Caco-2 (cell line): ENCODE measurements around the gene HYAL4. TPM values are rescaled to one million over a fixed set of nuclear protein-coding genes. Genes with fewer than 3 reads are reported as not detected.
"Not testable (repeated sequence)": the region's sequence is repeated elsewhere in the genome, so short reads cannot be mapped to it uniquely, and the experiment has no call there.

Experiments
- BruUV-seq: library from RNA; stranded (reverse); fragments of 400-500 nt; replicated peaks from 2 replicates; lab custom pipeline; 2021; lab: Mats Ljungman, UMichigan
- CTCF ChIA-PET: fragments of 300-600 bp; sonication (Branson Sonifier 250); formaldehyde crosslinking; loops from one replicate; lab custom pipeline; 2022; ENCODE audit warnings: antibody characterized with exemption; lab: Charles Lee
- POLR2A ChIA-PET: fragments of 300-600 bp; sonication (Branson Sonifier 250); formaldehyde crosslinking; loops from one replicate; lab custom pipeline; 2022; ENCODE audit warnings: antibody characterized with exemption; lab: Charles Lee
- DNase-seq, 2 experiments: peaks; one replicate each; pipeline versions ENCODE4 v3.0.0 to v3.0.0-alpha.2; 2020 to 2022
- H3K27me3 ChIP-seq: replicated peaks from 2 replicates; pipeline ENCODE4 v1.6.0; 2011; ENCODE audit warnings: low read length; ENCODE audit not compliant: control insufficient read depth, insufficient read depth
- H3K36me3 ChIP-seq: 2 replicates; pipeline ENCODE4 v1.5.1; 2011; ENCODE audit warnings: low read length; ENCODE audit not compliant: control insufficient read depth, insufficient read depth
- H3K4me1 ChIP-seq: fragments of 250-450 bp; sonication (Bioruptor Pico); 2 replicates; pipeline ENCODE4 v1.5.1; 2020; ENCODE audit warnings: mild to moderate bottlenecking
- H3K4me3 ChIP-seq: 2 replicates; pipeline ENCODE4 v1.5.1; 2011; ENCODE audit warnings: low read depth, mild to moderate bottlenecking, control low read depth, low read length
- H3K9me3 ChIP-seq: fragments of 250-450 bp; sonication (Bioruptor Pico); 2 replicates; pipeline ENCODE4 v1.5.1; 2020; ENCODE audit warnings: mild to moderate bottlenecking, moderate library complexity
- H3K27ac Mint-ChIP-seq: one replicate; pipeline ENCODE4 v1.8.0; 2022; ENCODE audit warnings: mixed read lengths; ENCODE audit not compliant: unreplicated experiment
- H3K27me3 Mint-ChIP-seq: one replicate; pipeline ENCODE4 v1.8.0; 2022; ENCODE audit warnings: mixed read lengths; ENCODE audit not compliant: insufficient read depth, unreplicated experiment
- H3K36me3 Mint-ChIP-seq: one replicate; pipeline ENCODE4 v1.8.0; 2022; ENCODE audit warnings: mild to moderate bottlenecking, mixed read lengths; ENCODE audit not compliant: insufficient read depth, unreplicated experiment
- H3K4me1 Mint-ChIP-seq: one replicate; pipeline ENCODE4 v1.8.0; 2022; ENCODE audit warnings: low read depth, mixed read lengths; ENCODE audit not compliant: unreplicated experiment
- H3K4me3 Mint-ChIP-seq: one replicate; pipeline ENCODE4 v1.8.0; 2022; ENCODE audit warnings: mild to moderate bottlenecking, moderate library complexity, mixed read lengths; ENCODE audit not compliant: unreplicated experiment
- H3K9me3 Mint-ChIP-seq: one replicate; pipeline ENCODE4 v1.8.0; 2022; ENCODE audit warnings: mixed read lengths; ENCODE audit not compliant: unreplicated experiment
- intact Hi-C: fragments of 100-400 bp; cut with micrococcal nuclease; formaldehyde crosslinking; loops from one replicate; pipeline ENCODE4 v1.10.0; 2022; ENCODE audit not compliant: unreplicated experiment
- total RNA-seq: library from RNA; stranded (reverse); gene quantifications from 2 replicates; pipeline ENCODE4 v1.2.3, GENCODE V29; 2022
- TF ChIP-seq, protein P1 (sequence below), 2 experiments: fragments of 200-600 bp in 1 of 2; IDR thresholded peaks; 1 replicate in 1 of 2; 2 replicates in 1 of 2; pipeline versions ENCODE4 v1.5.1 to v1.8.0; 2011 to 2022; ENCODE audit warnings: antibody characterized with exemption in 1 of 2, control low read depth in 1 of 2, inconsistent platforms in 1 of 2, low read depth in 1 of 2, low read length in 1 of 2, mild to moderate bottlenecking in 1 of 2, moderate library complexity in 1 of 2; ENCODE audit not compliant: insufficient read depth in 1 of 2, severe bottlenecking in 1 of 2, unreplicated experiment in 1 of 2

Gene HYAL4
- total RNA-seq, 1 experiment from 2014 or later: 0.68 TPM

DNA sequence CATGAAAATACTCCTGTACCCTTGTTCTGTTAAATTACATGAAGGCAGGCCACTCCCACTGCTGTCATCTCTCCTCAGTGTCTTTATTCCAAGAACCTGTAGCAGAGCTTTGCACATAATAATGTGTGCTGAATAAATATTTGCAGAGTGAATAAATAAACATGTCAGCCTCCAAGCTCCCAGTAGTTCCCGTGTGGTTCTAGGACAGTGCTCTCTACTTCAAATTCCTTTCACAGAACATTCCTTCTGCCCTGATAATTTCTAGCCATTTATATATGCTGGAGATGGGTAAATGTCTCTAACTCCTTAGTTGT lies 20.3 kb upstream of the HYAL4 start:
- CTCF ChIA-PET: interaction anchor here (0.8 kb wide), 1 partner anchor 26 kb away, joined by 6 read pairs; no protein-coding TSS in a partner anchor
- no TSS peak for BruUV-seq
- Mint-ChIP-seq H3K36me3 (no peaks in the 10 kb centered on the region), H3K9me3 (no peaks in the 10 kb centered on the region), H3K4me3 (peak overlapping the region; percentile 12), H3K27me3 (no peaks in the 10 kb centered on the region), H3K27ac (peak overlapping the region; percentile 41), H3K4me1 (peaks cover 14% of the 10 kb centered on the region)
- Histone ChIP-seq H3K4me3 (no peak overlapping the region), H3K36me3 (no peaks in the 10 kb centered on the region), H3K4me1 (peaks cover 10% of the 10 kb centered on the region), H3K27me3 (no peaks in the 10 kb centered on the region), H3K9me3 (no peaks in the 10 kb centered on the region)
- DNase-seq: peak; percentile 44 to 45
- POLR2A ChIA-PET: interaction anchor here (0.6 kb wide), 2 partner anchors 76 to 87 kb away, joined by 3 read pairs; partner anchors contain the start of gene WASL
- TF ChIP-seq, protein P1, sequence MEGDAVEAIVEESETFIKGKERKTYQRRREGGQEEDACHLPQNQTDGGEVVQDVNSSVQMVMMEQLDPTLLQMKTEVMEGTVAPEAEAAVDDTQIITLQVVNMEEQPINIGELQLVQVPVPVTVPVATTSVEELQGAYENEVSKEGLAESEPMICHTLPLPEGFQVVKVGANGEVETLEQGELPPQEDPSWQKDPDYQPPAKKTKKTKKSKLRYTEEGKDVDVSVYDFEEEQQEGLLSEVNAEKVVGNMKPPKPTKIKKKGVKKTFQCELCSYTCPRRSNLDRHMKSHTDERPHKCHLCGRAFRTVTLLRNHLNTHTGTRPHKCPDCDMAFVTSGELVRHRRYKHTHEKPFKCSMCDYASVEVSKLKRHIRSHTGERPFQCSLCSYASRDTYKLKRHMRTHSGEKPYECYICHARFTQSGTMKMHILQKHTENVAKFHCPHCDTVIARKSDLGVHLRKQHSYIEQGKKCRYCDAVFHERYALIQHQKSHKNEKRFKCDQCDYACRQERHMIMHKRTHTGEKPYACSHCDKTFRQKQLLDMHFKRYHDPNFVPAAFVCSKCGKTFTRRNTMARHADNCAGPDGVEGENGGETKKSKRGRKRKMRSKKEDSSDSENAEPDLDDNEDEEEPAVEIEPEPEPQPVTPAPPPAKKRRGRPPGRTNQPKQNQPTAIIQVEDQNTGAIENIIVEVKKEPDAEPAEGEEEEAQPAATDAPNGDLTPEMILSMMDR (IDR thresholded peaks at IDR 0.05; ENCODE audit: insufficient read depth in 1 of 2, low read depth in 1 of 2, low read length in 1 of 2, severe bottlenecking in 1 of 2, unreplicated experiment in 1 of 2): no peak
- intact Hi-C loops: loop anchor here (1.0 kb wide), 1 partner anchor 26 kb away; no protein-coding TSS in a partner anchor

GRCh38 chr7:123828805-123829204 lies 16.2 kb upstream of the HYAL4 start:
- no peaks in the 10 kb centered on the region for H3K9me3 ChIP-seq
- H3K9me3 Mint-ChIP-seq: no peaks in the 10 kb centered on the region
- CTCF ChIA-PET: no interaction called here
- intact Hi-C loops: no loop called here
- POLR2A ChIA-PET: no interaction called here
- no peaks in the 10 kb centered on the region; the same call in 1 of the 2 replicates for H3K27me3 ChIP-seq
- BruUV-seq: no TSS peak
- no peaks in the 10 kb centered on the region for H3K36me3 Mint-ChIP-seq
- no peaks in the 10 kb centered on the region for H3K36me3 ChIP-seq
- DNase-seq: no peak
- peaks cover 14% of the 10 kb centered on the region for H3K4me1 Mint-ChIP-seq
- H3K4me1 ChIP-seq: peaks cover 10% of the 10 kb centered on the region
- no peak overlapping the region for H3K27ac Mint-ChIP-seq
- TF ChIP-seq, protein P1 (IDR thresholded peaks at IDR 0.05; ENCODE audit: insufficient read depth in 1 of 2, low read depth in 1 of 2, low read length in 1 of 2, severe bottlenecking in 1 of 2, unreplicated experiment in 1 of 2): no peak
- no peak overlapping the region for H3K4me3 ChIP-seq
- H3K4me3 Mint-ChIP-seq: no peak overlapping the region
- no peaks in the 10 kb centered on the region for H3K27me3 Mint-ChIP-seq

DNA sequence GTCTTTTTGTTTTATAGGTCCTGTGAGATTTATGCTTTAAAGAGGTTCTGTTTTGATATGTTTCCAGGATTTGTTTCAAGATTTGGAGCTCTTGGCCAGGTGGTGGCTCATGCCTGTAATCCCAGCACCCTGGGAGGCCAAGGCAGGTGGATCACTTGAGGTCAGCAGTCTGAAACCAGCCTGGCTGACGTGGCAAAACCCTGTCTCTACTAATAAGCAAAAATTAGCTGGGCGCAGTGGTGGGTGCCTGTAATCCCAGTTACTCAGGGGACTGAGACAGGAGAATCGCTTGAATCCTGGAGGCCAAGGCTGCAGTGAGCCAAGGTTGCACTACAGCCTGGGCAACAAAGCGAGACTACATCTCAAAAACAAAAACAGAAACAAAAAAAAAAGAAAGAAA lies 8.3 kb upstream of the HYAL4 start:
- CTCF ChIA-PET: no interaction called here
- H3K27ac Mint-ChIP-seq: no peak overlapping the region
- Histone ChIP-seq H3K36me3 (no peaks in the 10 kb centered on the region), H3K4me1 (no peaks in the 10 kb centered on the region), H3K4me3 (no peak overlapping the region), H3K27me3 (no peaks in the 10 kb centered on the region), H3K9me3 (no peaks in the 10 kb centered on the region)
- no peak for DNase-seq
- intact Hi-C loops: no loop called here
- H3K9me3 Mint-ChIP-seq: no peaks in the 10 kb centered on the region
- H3K4me1 Mint-ChIP-seq: no peaks in the 10 kb centered on the region
- H3K4me3 Mint-ChIP-seq: no peak overlapping the region
- TF ChIP-seq, protein P1 (IDR thresholded peaks at IDR 0.05; ENCODE audit: insufficient read depth in 1 of 2, low read depth in 1 of 2, low read length in 1 of 2, severe bottlenecking in 1 of 2, unreplicated experiment in 1 of 2): no peak
- POLR2A ChIA-PET: no interaction called here
- no peaks in the 10 kb centered on the region for H3K27me3 Mint-ChIP-seq
- no peaks in the 10 kb centered on the region for H3K36me3 Mint-ChIP-seq
- BruUV-seq: no TSS peak

- H3K36me3 ChIP-seq, H3K36me3 Mint-ChIP-seq, BruUV-seq, H3K4me3 Mint-ChIP-seq, H3K4me1 ChIP-seq, DNase-seq, CTCF ChIA-PET, POLR2A ChIA-PET, H3K27me3 Mint-ChIP-seq, intact Hi-C loops, H3K9me3 ChIP-seq, H3K4me1 Mint-ChIP-seq, H3K4me3 ChIP-seq, H3K27ac Mint-ChIP-seq, H3K27me3 ChIP-seq: not testable (repeated sequence)
- peaks cover 12% of the 10 kb centered on the region for H3K9me3 Mint-ChIP-seq
Observed at GRCh38 chr7:123839106-123839505, 5.9 kb upstream of the HYAL4 start.

GRCh38 chr7:123844142-123844541 lies 827 bp upstream of the HYAL4 start:
- H3K4me3 Mint-ChIP-seq, H3K27me3 ChIP-seq, H3K36me3 Mint-ChIP-seq, H3K4me1 ChIP-seq, POLR2A ChIA-PET, H3K4me3 ChIP-seq, BruUV-seq, DNase-seq, intact Hi-C loops, H3K27me3 Mint-ChIP-seq, H3K27ac Mint-ChIP-seq, CTCF ChIA-PET, H3K4me1 Mint-ChIP-seq, H3K36me3 ChIP-seq, H3K9me3 ChIP-seq: not testable (repeated sequence)
- peaks cover 12% of the 10 kb centered on the region for H3K9me3 Mint-ChIP-seq
